Suprapubic skin (tissue), 3 donors: ENCODE data around the gene RAPGEF4.

Experiments
- CTCF ChIP-seq, 2 donors: fragments of 200-600 bp in 1 of 2; fragments of 450-650 bp in 1 of 2; sonication (generic) in 1 of 2; IDR thresholded peaks; one replicate each; pipeline ENCODE4 v1.5.1; 2016 to 2019; ENCODE audit warnings: antibody characterized with exemption in 2 of 2, mild to moderate bottlenecking in 1 of 2, moderate library complexity in 1 of 2
- EP300 ChIP-seq: sonication (generic); formaldehyde crosslinking; IDR thresholded peaks from one replicate; pipeline ENCODE4 v1.6.1; 2017; ENCODE audit warnings: antibody characterized with exemption

GRCh38 chr2:173099271-173099670 is 363.6 kb downstream of the RAPGEF4 start:
- TF ChIP-seq CTCF (IDR thresholded peaks at IDR 0.05), result no peak
- no peak for TF ChIP-seq EP300
